ENCODE measurements around the gene SH3BP5L. TPM values are rescaled to one million over a fixed set of nuclear protein-coding genes. Genes with fewer than 3 reads are reported as not detected.
A peak's percentile ranks its signal among the peaks of the same experiment; 100 is the strongest.

Gene SH3BP5L
- total and polyA plus RNA-seq, 5 donors: 15.3 to 20.8 (median 18.0) TPM

GRCh38 chr1:248858891-248859889 lies 33.5 kb upstream of the SH3BP5L start, which contains the start of gene ZNF692:
Gene ZNF692 (minus strand): TSS chr1:248859085. CDS start chr1:248858309, 776 bp downstream.
- H3K4me3 ChIP-seq (ENCODE audit: low read length): peak within 1 kb of the TSS; percentile 59
- intact Hi-C loops (cut with DNase I): loop anchor here in 1 of 4 donors (2.0 kb wide), 1 partner anchor 20 kb away; the partner anchor contains the start of gene ZNF672
- WGBS: 4% methylated on average over 62 of the region's 62 CpGs
- peak; percentile 94 to 95 for ATAC-seq
- peaks cover 2% of the 10 kb centered on the region for H3K4me1 ChIP-seq (ENCODE audit: control insufficient read depth, insufficient read depth, low read length)
- peak within 1 kb of the TSS; percentile 83 for H3K27ac ChIP-seq (ENCODE audit: low read length)
- no peaks in the 10 kb centered on the region for H3K9me3 ChIP-seq (ENCODE audit: control insufficient read depth, low read length)
- no peaks in the 10 kb centered on the region for H3K27me3 ChIP-seq (ENCODE audit: control insufficient read depth, insufficient read depth)
- peak; percentile 98 to 100 (median 99) for DNase-seq

GRCh38 chr1:248858096-248858890 lies 32.6 kb upstream of the SH3BP5L start:
- intact Hi-C loops (cut with DNase I): loop anchor here in 1 of 4 donors (2.0 kb wide), 1 partner anchor 19 kb away; the partner anchor contains the start of gene ZNF672
- ATAC-seq: peak; percentile 67 to 71
- Histone ChIP-seq H3K4me1 (ENCODE audit: control insufficient read depth, insufficient read depth, low read length) (no peaks in the 10 kb centered on the region), H3K27me3 (ENCODE audit: control insufficient read depth, insufficient read depth) (no peaks in the 10 kb centered on the region), H3K27ac (ENCODE audit: low read length) (peak overlapping the region; percentile 6), H3K9me3 (ENCODE audit: control insufficient read depth, low read length) (no peaks in the 10 kb centered on the region), H3K4me3 (ENCODE audit: low read length) (peak overlapping the region; percentile 59)
- under 1% methylated on average over 45 of the region's 45 CpGs for WGBS
- DNase-seq: peak; percentile 76 to 90 (median 87)

- intact Hi-C loops (cut with DNase I): loop anchor here in 1 of 4 donors (2.0 kb wide), 1 partner anchor 19 kb away; the partner anchor contains the start of gene ZNF672
- 21% methylated on average over 4 of the region's 4 CpGs for WGBS
- Histone ChIP-seq H3K27me3 (ENCODE audit: control insufficient read depth, insufficient read depth) (no peaks in the 10 kb centered on the region), H3K4me1 (ENCODE audit: control insufficient read depth, insufficient read depth, low read length) (no peaks in the 10 kb centered on the region), H3K9me3 (ENCODE audit: control insufficient read depth, low read length) (no peaks in the 10 kb centered on the region), H3K27ac (ENCODE audit: low read length) (no peak overlapping the region), H3K4me3 (ENCODE audit: low read length) (peak overlapping the region; percentile 59)
- DNase-seq: no peak
- no peak for ATAC-seq
Measured at GRCh38 chr1:248857749-248858095, 32.0 kb upstream of the SH3BP5L start.

GRCh38 chr1:248857201-248857600 lies 31.5 kb upstream of the SH3BP5L start:
- no peak overlapping the region for H3K27ac ChIP-seq (ENCODE audit: low read length)
- H3K4me1 ChIP-seq (ENCODE audit: control insufficient read depth, insufficient read depth, low read length): no peaks in the 10 kb centered on the region
- no peaks in the 10 kb centered on the region for H3K9me3 ChIP-seq (ENCODE audit: control insufficient read depth, low read length)
- ATAC-seq (no peak), DNase-seq (peak in 1 of 3 donors; percentile 54)
- intact Hi-C loops (cut with DNase I): no loop called here
- WGBS: 95% methylated on average over 7 of the region's 7 CpGs
- H3K27me3 ChIP-seq (ENCODE audit: control insufficient read depth, insufficient read depth): no peaks in the 10 kb centered on the region
- no peak overlapping the region for H3K4me3 ChIP-seq (ENCODE audit: low read length)

GRCh38 chr1:248856176-248856575 lies 30.5 kb upstream of the SH3BP5L start:
- H3K27me3 ChIP-seq (ENCODE audit: control insufficient read depth, insufficient read depth): no peaks in the 10 kb centered on the region
- ATAC-seq (no peak), DNase-seq (no peak)
- H3K4me1 ChIP-seq (ENCODE audit: control insufficient read depth, insufficient read depth, low read length): no peaks in the 10 kb centered on the region
- no peak overlapping the region for H3K4me3 ChIP-seq (ENCODE audit: low read length)
- no peaks in the 10 kb centered on the region for H3K9me3 ChIP-seq (ENCODE audit: control insufficient read depth, low read length)
- WGBS: 92% methylated on average over 1 of the region's 1 CpG
- intact Hi-C loops (cut with DNase I): no loop called here
- no peak overlapping the region for H3K27ac ChIP-seq (ENCODE audit: low read length)

GRCh38 chr1:248855580-248855979 lies 29.9 kb upstream of the SH3BP5L start:
- WGBS: 90% methylated on average over 6 of the region's 6 CpGs
- no peaks in the 10 kb centered on the region for H3K27me3 ChIP-seq (ENCODE audit: control insufficient read depth, insufficient read depth)
- no peaks in the 10 kb centered on the region for H3K4me1 ChIP-seq (ENCODE audit: control insufficient read depth, insufficient read depth, low read length)
- no peak for ATAC-seq
- no peaks in the 10 kb centered on the region for H3K9me3 ChIP-seq (ENCODE audit: control insufficient read depth, low read length)
- peak in 1 of 3 donors; percentile 51 for DNase-seq
- H3K4me3 ChIP-seq (ENCODE audit: low read length): no peak overlapping the region
- intact Hi-C loops (cut with DNase I): no loop called here
- H3K27ac ChIP-seq (ENCODE audit: low read length): no peak overlapping the region

GRCh38 chr1:248853663-248854375 lies 28.1 kb upstream of the SH3BP5L start:
- ATAC-seq (no peak), DNase-seq (no peak)
- H3K4me3 ChIP-seq (ENCODE audit: low read length): no peak overlapping the region
- H3K27ac ChIP-seq (ENCODE audit: low read length): no peak overlapping the region
- 83% methylated on average over 8 of the region's 8 CpGs for WGBS
- no peaks in the 10 kb centered on the region for H3K27me3 ChIP-seq (ENCODE audit: control insufficient read depth, insufficient read depth)
- intact Hi-C loops (cut with DNase I): no loop called here
- no peaks in the 10 kb centered on the region for H3K9me3 ChIP-seq (ENCODE audit: control insufficient read depth, low read length)
- no peaks in the 10 kb centered on the region for H3K4me1 ChIP-seq (ENCODE audit: control insufficient read depth, insufficient read depth, low read length)

- Histone ChIP-seq H3K4me3 (ENCODE audit: low read length) (no peak overlapping the region), H3K9me3 (ENCODE audit: control insufficient read depth, low read length) (no peaks in the 10 kb centered on the region), H3K4me1 (ENCODE audit: control insufficient read depth, insufficient read depth, low read length) (no peaks in the 10 kb centered on the region), H3K27me3 (ENCODE audit: control insufficient read depth, insufficient read depth) (no peaks in the 10 kb centered on the region), H3K27ac (ENCODE audit: low read length) (no peak overlapping the region)
- intact Hi-C loops (cut with DNase I): no loop called here
- ATAC-seq: peak in 1 of 2 donors; percentile 5
- peak in 2 of 3 donors; percentile 40 to 63 for DNase-seq
- WGBS: 77% methylated on average over 7 of the region's 7 CpGs
Measured at GRCh38 chr1:248852481-248853405, 27.0 kb upstream of the SH3BP5L start.

GRCh38 chr1:248851390-248851789 lies 25.7 kb upstream of the SH3BP5L start:
- no peaks in the 10 kb centered on the region for H3K9me3 ChIP-seq (ENCODE audit: control insufficient read depth, low read length)
- 100% methylated on average over 2 of the region's 2 CpGs for WGBS
- no peak overlapping the region for H3K27ac ChIP-seq (ENCODE audit: low read length)
- intact Hi-C loops (cut with DNase I): no loop called here
- no peak overlapping the region for H3K4me3 ChIP-seq (ENCODE audit: low read length)
- H3K27me3 ChIP-seq (ENCODE audit: control insufficient read depth, insufficient read depth): no peaks in the 10 kb centered on the region
- DNase-seq (no peak), ATAC-seq (no peak)
- H3K4me1 ChIP-seq (ENCODE audit: control insufficient read depth, insufficient read depth, low read length): no peaks in the 10 kb centered on the region
